Ascending aorta (tissue), 2 donors: ENCODE data around the gene ADRA2C. TPM values are rescaled to one million over a fixed set of nuclear protein-coding genes. Genes with fewer than 3 reads are reported as not detected.

Experiments
- DNase-seq, 2 donors: peaks; one replicate each; pipeline ENCODE4 v3.0.0-alpha.2; 2019; ENCODE audit warnings: low spot score in 2 of 2
- H3K27ac ChIP-seq, 2 donors: fragments of 200-600 bp; sonication (generic); one replicate each; pipeline ENCODE4 v1.5.1; 2016 to 2017; ENCODE audit warnings: mild to moderate bottlenecking in 1 of 2
- H3K27me3 ChIP-seq: fragments of 200-600 bp; sonication (generic); one replicate; pipeline ENCODE4 v1.5.1; 2017
- H3K36me3 ChIP-seq, 2 donors: fragments of 200-600 bp; sonication (generic); one replicate each; pipeline ENCODE4 v1.5.1; 2016
- H3K4me1 ChIP-seq, 2 donors: fragments of 200-600 bp; sonication (generic); one replicate each; pipeline ENCODE4 v1.5.1; 2016 to 2017; ENCODE audit warnings: mild to moderate bottlenecking in 1 of 2
- H3K4me3 ChIP-seq, 2 donors: fragments of 200-600 bp; sonication (generic); one replicate each; pipeline ENCODE4 v1.5.1; 2016 to 2017; ENCODE audit warnings: mild to moderate bottlenecking in 1 of 2
- H3K9me3 ChIP-seq, 2 donors: fragments of 200-600 bp; sonication (generic); one replicate each; pipeline ENCODE4 v1.5.1; 2016
- CTCF ChIP-seq, 3 experiments: fragments of 200-600 bp in 2 of 3; fragments of 450-650 bp in 1 of 3; sonication (generic) in 2 of 3; IDR thresholded peaks; one replicate each; pipeline ENCODE4 v1.5.1; 2016 to 2019; ENCODE audit warnings: antibody characterized with exemption in 3 of 3, mild to moderate bottlenecking in 1 of 3, moderate library complexity in 1 of 3
- intact Hi-C: fragments of 100-400 bp; cut with DNase I; formaldehyde crosslinking; loops from one replicate; pipeline ENCODE4 v1.15.1; 2023
- total RNA-seq: library from RNA; depleted of rRNA; stranded (reverse); fragments of >200 nt; gene quantifications from one replicate; pipeline ENCODE4 v1.1.0, GENCODE V29; 2016

ADRA2C gene
- total RNA-seq, 1 donor from 2014 or later: 46.1 TPM

- Histone ChIP-seq H3K36me3 (no peaks in the 10 kb centered on the region), H3K27me3 (no peaks in the 10 kb centered on the region), H3K4me3 (no peak overlapping the region), H3K27ac (peak overlapping the region; percentile 74 to 86), H3K4me1 (peaks cover 9 to 40% of the 10 kb centered on the region in 2 donors), H3K9me3 (peaks cover 0 to 5% of the 10 kb centered on the region in 2 donors)
- intact Hi-C loops: loop anchor here (2.0 to 5.0 kb wide), 3 partner anchors 22 to 66 kb away; no protein-coding TSS in a partner anchor
- DNase-seq: peak in 1 of 2 donors; percentile 83
- no peak for TF ChIP-seq CTCF (IDR thresholded peaks at IDR 0.05)
These were observed 42.9 kb upstream of the ADRA2C start for GRCh38 chr4:3723232-3723642.

GRCh38 chr4:3724319-3725231 is 41.6 kb upstream of the ADRA2C start:
- Histone ChIP-seq H3K9me3 (no peaks in the 10 kb centered on the region), H3K27ac (peak overlapping the region; percentile 74 to 86), H3K4me1 (peaks cover 9 to 49% of the 10 kb centered on the region in 2 donors), H3K4me3 (peak overlapping the region in 1 of 2 donors; percentile 26), H3K36me3 (no peaks in the 10 kb centered on the region), H3K27me3 (no peaks in the 10 kb centered on the region)
- no peak for TF ChIP-seq CTCF (IDR thresholded peaks at IDR 0.05)
- no peak for DNase-seq
- intact Hi-C loops: loop anchor here (5.0 kb wide), 1 partner anchor 67 kb away; no protein-coding TSS in a partner anchor

GRCh38 chr4:3725936-3726870 is 40.0 kb upstream of the ADRA2C start:
- TF ChIP-seq CTCF (IDR thresholded peaks at IDR 0.05): no peak
- no peak for DNase-seq
- Histone ChIP-seq H3K9me3 (no peaks in the 10 kb centered on the region), H3K36me3 (no peaks in the 10 kb centered on the region), H3K27ac (peak overlapping the region in 1 of 2 donors; percentile 86), H3K4me3 (no peak overlapping the region), H3K4me1 (peaks cover 7 to 53% of the 10 kb centered on the region in 2 donors), H3K27me3 (no peaks in the 10 kb centered on the region)
- intact Hi-C loops: no loop called here

GRCh38 chr4:3727847-3728469 is 38.2 kb upstream of the ADRA2C start:
- Histone ChIP-seq H3K27ac (no peak overlapping the region), H3K27me3 (no peaks in the 10 kb centered on the region), H3K4me1 (peaks cover 0 to 37% of the 10 kb centered on the region in 2 donors), H3K36me3 (no peaks in the 10 kb centered on the region), H3K4me3 (no peak overlapping the region), H3K9me3 (no peaks in the 10 kb centered on the region)
- no peak for DNase-seq
- no peak for TF ChIP-seq CTCF (IDR thresholded peaks at IDR 0.05)
- intact Hi-C loops: no loop called here
